ENCODE measurements around the gene CNGA3. TPM values are rescaled to one million over a fixed set of nuclear protein-coding genes. Genes with fewer than 3 reads are reported as not detected.

Gene CNGA3
- total RNA-seq, 3 donors from 2014 or later (not counting 1 experiment from before 2014, with no cell fraction given) = not detected

DNA sequence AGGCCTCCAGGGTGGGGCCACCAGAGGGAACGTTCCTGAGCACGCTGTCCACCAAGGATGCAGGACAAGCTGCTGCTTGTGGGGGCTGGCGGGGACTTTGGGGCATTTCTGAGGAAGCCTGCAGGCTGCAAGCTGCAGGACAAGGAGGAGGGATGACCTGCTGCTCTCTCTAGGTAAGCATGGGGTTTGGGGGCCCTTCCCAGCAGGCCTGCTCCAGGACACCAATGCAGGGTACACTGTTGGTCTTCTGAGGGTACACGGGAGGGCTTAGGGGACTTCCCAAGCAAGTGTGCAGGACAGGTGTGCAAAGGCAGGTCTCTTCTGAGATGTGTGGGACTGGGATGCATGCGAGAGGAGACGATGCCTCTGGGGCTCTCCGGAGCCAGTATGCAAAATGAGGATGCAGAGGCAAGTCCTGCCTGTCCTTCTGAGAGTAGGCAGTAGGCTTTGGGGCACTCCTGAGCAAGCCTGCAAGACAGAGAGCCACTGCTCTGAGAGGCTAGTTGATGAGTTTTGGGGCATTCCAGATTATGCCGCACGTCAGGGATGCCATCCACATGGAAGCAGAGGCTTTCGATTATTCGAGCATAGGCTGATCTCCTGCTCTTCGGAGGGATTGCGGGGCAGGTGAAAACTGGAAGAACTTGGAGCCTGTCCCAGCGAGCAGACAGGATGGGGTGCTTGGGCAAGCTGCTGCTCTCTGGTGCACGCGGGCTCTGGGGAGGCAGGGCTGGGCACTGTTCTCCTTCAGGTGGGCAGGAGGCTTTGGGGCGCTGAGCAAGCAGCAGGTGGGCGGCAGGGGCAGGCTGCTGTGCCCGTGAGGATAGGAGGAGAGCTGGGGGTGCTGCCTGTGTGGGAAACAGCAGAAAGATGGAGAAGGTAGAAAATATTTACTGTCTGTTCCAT, 44.6 kb downstream of the CNGA3 start:
- H3K27me3 Mint-ChIP-seq (ENCODE audit: low read depth in 2 of 2) = peaks cover 2 to 9% of the 10 kb centered on the region in 2 donors
- Histone ChIP-seq H3K9me3 (ENCODE audit: control insufficient read depth, insufficient read depth, low read length) (no peaks in the 10 kb centered on the region), H3K4me3 (ENCODE audit: low read length) (no peak overlapping the region), H3K27ac (ENCODE audit: low read length) (no peak overlapping the region), H3K4me1 (ENCODE audit: control insufficient read depth, insufficient read depth, low read length) (no peaks in the 10 kb centered on the region), H3K27me3 (ENCODE audit: control insufficient read depth, insufficient read depth, low read length) (no peaks in the 10 kb centered on the region), H3K36me3 (ENCODE audit: control insufficient read depth, insufficient read depth, low read length) (no peaks in the 10 kb centered on the region)
- H3K4me3 Mint-ChIP-seq = no peak overlapping the region
- TF ChIP-seq, protein P1, sequence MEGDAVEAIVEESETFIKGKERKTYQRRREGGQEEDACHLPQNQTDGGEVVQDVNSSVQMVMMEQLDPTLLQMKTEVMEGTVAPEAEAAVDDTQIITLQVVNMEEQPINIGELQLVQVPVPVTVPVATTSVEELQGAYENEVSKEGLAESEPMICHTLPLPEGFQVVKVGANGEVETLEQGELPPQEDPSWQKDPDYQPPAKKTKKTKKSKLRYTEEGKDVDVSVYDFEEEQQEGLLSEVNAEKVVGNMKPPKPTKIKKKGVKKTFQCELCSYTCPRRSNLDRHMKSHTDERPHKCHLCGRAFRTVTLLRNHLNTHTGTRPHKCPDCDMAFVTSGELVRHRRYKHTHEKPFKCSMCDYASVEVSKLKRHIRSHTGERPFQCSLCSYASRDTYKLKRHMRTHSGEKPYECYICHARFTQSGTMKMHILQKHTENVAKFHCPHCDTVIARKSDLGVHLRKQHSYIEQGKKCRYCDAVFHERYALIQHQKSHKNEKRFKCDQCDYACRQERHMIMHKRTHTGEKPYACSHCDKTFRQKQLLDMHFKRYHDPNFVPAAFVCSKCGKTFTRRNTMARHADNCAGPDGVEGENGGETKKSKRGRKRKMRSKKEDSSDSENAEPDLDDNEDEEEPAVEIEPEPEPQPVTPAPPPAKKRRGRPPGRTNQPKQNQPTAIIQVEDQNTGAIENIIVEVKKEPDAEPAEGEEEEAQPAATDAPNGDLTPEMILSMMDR (IDR thresholded peaks at IDR 0.05) = no peak
- no peak overlapping the region for H3K27ac Mint-ChIP-seq
- no peak for DNase-seq
- WGBS (ENCODE audit: insufficient coverage) = 91% methylated on average over 19 of the region's 19 CpGs
- H3K4me1 Mint-ChIP-seq = no peaks in the 10 kb centered on the region
- intact Hi-C loops (cut with micrococcal nuclease) = no loop called here
- H3K9me3 Mint-ChIP-seq = no peaks in the 10 kb centered on the region
- no peak for ATAC-seq
- H3K36me3 Mint-ChIP-seq = no peaks in the 10 kb centered on the region

DNA sequence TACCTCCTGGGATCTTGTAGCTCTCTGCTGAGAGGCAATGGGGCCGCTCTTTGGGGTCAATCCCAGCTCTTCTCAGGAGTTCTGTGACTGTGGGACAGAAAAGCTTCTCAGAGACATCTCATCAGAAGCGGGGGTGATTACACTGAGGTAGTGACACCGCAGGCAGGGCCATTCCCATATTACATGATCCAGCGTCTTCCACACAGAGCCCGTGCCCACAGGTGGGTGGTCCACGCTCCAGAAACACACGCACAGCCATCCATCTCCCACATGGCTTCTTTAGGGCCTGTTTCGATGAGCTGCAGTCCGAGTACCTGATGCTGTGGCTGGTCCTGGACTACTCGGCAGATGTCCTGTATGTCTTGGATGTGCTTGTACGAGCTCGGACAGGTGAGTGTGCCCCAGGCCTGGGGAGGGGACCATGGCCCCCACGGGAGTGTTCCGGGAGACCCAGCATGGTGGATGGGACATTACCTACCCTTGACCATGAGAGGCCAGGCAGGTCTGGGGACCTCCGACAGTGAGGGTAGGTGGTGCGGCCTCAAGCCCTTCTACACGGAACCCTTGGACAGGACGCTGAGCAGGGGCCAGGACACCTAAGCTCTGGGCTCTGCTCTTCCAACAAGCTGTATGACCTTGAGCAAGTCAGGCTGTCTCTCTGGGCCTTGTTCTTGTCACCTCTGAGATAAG, 45.5 kb downstream of the CNGA3 start:
- Mint-ChIP-seq H3K4me1 (no peaks in the 10 kb centered on the region), H3K36me3 (no peaks in the 10 kb centered on the region), H3K27me3 (ENCODE audit: low read depth in 2 of 2) (peaks cover 11 to 17% of the 10 kb centered on the region in 2 donors), H3K9me3 (no peaks in the 10 kb centered on the region), H3K4me3 (no peak overlapping the region), H3K27ac (no peak overlapping the region)
- no peaks in the 10 kb centered on the region for H3K27me3 ChIP-seq (ENCODE audit: control insufficient read depth, insufficient read depth, low read length)
- TF ChIP-seq, protein P1 (IDR thresholded peaks at IDR 0.05) = no peak
- no peak for DNase-seq
- H3K36me3 ChIP-seq (ENCODE audit: control insufficient read depth, insufficient read depth, low read length) = no peaks in the 10 kb centered on the region
- H3K4me1 ChIP-seq (ENCODE audit: control insufficient read depth, insufficient read depth, low read length) = no peaks in the 10 kb centered on the region
- no peak for ATAC-seq
- no peaks in the 10 kb centered on the region for H3K9me3 ChIP-seq (ENCODE audit: control insufficient read depth, insufficient read depth, low read length)
- WGBS (ENCODE audit: insufficient coverage) = 93% methylated on average over 18 of the region's 18 CpGs
- H3K27ac ChIP-seq (ENCODE audit: low read length) = no peak overlapping the region
- intact Hi-C loops (cut with micrococcal nuclease) = no loop called here
- no peak overlapping the region for H3K4me3 ChIP-seq (ENCODE audit: low read length)

DNA sequence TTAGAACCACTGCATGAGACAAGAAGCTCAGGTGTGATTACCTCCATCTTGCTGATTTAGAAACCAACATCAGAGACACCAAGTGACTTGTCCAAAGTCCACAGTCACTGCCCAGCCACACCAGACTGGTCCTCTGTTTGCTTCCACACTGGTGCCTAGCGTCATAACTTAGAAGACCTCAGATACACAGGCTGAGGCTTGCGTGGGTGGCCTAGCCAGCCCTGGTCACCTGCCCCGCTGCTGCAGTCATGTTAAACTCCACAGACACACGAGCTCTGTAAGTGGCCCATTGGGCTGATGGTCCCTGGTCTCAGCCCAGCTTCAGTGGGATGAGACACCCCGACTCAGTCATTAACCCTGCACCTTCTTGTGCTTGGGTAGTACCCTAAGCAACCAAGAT, 47.1 kb downstream of the CNGA3 start:
- no peak overlapping the region for H3K27ac Mint-ChIP-seq
- TF ChIP-seq, protein P1 (IDR thresholded peaks at IDR 0.05) = no peak

More for the DNA sequence above, 47.1 kb downstream of the CNGA3 start:
- WGBS (ENCODE audit: insufficient coverage) = 93% methylated on average over 5 of the region's 5 CpGs
- no peaks in the 10 kb centered on the region for H3K9me3 ChIP-seq (ENCODE audit: control insufficient read depth, insufficient read depth, low read length)
- peaks cover 16 to 18% of the 10 kb centered on the region in 2 donors for H3K27me3 Mint-ChIP-seq (ENCODE audit: low read depth in 2 of 2)
- H3K4me1 Mint-ChIP-seq = no peaks in the 10 kb centered on the region
- ATAC-seq (no peak), DNase-seq (no peak)
- no peak overlapping the region for H3K4me3 Mint-ChIP-seq
- no peaks in the 10 kb centered on the region for H3K27me3 ChIP-seq (ENCODE audit: control insufficient read depth, insufficient read depth, low read length)
- no peak overlapping the region for H3K27ac ChIP-seq (ENCODE audit: low read length)
- intact Hi-C loops (cut with micrococcal nuclease) = no loop called here
- no peak overlapping the region for H3K4me3 ChIP-seq (ENCODE audit: low read length)
- no peaks in the 10 kb centered on the region for H3K36me3 ChIP-seq (ENCODE audit: control insufficient read depth, insufficient read depth, low read length)
- H3K9me3 Mint-ChIP-seq = no peaks in the 10 kb centered on the region
- no peaks in the 10 kb centered on the region for H3K36me3 Mint-ChIP-seq
- no peaks in the 10 kb centered on the region for H3K4me1 ChIP-seq (ENCODE audit: control insufficient read depth, insufficient read depth, low read length)

Data from natural killer cell (primary cell).